GM21717 (cell line): ENCODE results near the gene TPD52L2.
"Not testable (repeated sequence)": the region's sequence is repeated elsewhere in the genome, so short reads cannot be mapped to it uniquely, and the experiment has no call there.

ENCODE experiments used
- ATAC-seq: cut with Tn5 transposase; IDR thresholded peaks from one replicate; pipeline ENCODE4 v1.9.1; 2021; ENCODE audit warnings: mild to moderate bottlenecking, moderate library complexity; ENCODE audit not compliant: unreplicated experiment

Gene TPD52L2

DNA sequence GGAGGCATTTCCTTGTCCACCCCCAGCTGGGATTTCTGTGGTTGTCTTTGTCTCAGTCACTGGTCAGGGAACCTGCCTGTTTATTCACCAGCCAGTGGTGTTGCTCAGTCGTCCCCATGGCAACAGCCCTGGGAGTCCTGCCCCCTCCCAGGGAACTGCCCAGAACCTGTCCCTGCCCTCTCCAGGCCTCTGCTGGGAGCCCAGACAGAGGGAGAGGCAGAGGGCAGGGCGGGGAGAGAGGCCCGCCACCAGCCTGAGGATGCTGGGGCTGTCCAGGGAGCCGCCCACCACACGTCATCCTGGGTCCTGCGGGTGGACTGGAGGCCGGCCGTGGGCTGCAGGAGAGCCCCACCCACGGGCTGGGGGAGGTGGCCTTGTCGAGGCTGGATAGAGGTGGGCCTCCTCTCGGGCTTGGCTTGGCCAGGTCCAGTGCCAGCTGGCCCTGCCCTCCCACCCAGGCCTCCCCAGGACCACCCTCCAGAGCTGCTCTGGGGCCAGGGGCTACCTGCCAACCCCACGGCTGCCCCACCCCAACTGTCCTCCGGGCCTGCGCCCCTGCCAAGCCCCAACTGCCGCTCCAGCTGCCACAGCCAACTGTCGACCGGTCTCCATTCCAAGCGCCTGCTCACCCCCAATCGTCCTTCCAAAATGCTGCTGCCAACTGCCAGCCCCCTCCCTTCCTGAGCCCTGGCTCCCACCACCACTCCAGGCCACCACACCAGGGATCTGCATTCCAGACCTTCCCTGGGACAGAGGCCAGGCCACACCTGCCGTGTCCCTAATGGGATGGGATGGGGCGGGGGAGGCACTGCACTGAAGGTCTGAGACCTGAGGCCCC lies 29.8 kb upstream of the TPD52L2 start:
- ATAC-seq: no peak

DNA sequence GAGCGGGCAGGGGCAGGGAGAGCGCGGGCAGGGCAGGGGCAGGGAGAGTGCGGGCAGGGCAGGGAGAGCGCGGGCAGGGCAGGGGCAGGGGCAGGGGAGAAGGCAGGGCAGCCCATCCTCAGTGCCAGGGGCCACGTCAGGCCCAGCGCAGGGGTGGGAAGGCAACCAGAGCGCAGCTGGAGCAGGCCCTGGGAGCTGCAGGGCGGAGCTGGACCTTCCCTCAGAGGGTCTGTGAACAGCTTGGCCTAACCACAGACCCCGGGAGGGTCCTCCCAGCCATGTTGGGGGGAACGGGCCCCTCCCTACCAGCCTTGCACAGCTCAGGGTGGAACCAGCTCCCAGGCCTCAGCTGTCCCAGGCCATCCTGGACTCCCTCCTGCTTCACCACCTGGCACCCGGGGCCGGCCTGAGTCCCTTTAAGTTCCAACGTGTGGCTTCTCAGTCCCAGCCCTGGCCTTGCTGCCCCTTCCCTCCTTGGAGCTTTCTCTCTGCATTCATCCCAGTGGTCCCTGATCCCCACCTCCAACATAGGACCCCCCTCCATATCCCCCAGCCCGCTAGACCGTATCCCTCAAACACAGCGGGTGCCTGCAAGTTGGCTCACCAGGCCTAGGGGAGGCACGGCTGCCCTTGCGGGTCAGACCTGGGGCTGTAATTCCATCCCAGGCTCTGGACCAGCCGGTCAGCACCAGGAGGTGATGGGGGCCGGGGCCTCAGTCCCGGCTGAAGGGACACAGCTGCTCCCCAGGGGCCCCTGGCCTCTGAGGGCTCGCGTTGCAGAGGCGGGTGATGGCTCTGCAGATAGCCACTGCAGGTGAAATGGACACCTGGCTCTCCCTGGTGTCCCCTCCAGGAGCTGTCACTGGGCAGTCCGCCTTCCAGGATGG lies 28.4 kb upstream of the TPD52L2 start:
- no peak for ATAC-seq

- no peak for ATAC-seq
Measured at GRCh38 chr20:63837479-63837878, 27.6 kb upstream of the TPD52L2 start.

- ATAC-seq: no peak
Measured at GRCh38 chr20:63839620-63840019, 25.4 kb upstream of the TPD52L2 start.

DNA sequence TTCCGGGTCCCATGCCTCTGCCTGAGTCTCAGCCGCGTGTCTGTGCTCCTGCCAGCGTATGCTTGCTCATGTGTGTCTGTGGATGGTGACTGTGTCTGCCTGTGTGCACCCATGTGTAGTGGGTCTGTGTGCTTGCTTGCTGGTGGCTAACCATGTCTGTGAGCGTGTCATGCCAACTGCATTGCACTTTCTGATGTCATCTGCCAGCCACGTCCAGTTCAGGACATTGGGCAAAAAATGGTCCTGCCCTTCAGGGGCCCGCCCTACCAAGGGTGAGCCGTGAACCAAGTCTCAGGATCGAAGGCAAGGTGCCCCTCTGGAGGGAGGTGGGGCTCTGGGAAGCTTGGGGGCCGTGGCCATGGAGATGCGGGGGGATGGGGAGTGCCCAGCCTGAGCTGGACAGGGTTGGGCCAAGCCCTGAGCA lies 24.7 kb upstream of the TPD52L2 start:
- ATAC-seq: no peak

GRCh38 chr20:63842258-63842657 lies 22.8 kb upstream of the TPD52L2 start:
- ATAC-seq: no peak

DNA sequence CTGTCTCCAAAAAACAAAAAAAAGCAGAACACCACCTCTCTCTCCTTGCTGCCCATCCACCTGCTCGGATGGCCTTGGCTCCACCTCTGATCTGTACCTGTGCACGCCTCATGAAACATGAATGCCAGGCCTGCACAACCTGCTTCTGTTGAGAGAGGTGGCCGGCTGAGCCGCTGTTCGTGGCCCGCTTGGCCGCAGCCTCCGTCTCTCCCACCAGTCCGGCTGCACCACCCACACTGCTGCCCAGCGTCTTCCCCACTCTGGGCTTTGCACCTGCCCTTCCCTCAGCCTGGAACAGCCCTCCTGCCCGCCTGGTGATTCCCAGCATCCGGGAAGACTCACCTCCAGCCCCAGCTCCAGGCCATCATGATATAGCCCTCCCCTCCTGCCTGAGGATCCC lies 21.8 kb upstream of the TPD52L2 start:
- no peak for ATAC-seq

DNA sequence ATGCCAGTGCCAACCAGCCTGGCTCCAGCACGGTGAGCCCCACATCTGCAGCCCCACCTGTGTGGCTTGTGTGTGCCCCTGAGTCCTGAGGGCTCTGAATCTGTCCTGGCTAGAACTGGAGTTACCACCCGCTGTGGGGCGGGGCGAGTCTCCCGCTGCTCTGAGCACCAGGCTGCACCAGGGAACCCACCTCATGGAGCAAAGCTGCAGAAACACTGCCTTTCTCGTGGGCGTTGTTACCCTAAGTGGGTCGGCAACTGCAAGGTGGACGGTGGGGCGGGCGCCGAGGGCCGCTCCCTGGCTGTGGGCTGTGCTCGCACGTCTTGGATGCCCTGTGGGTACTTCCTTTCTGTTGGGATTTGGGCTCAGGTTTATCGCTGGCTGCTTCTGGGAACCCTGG lies 21.3 kb upstream of the TPD52L2 start:
- ATAC-seq: no peak

DNA sequence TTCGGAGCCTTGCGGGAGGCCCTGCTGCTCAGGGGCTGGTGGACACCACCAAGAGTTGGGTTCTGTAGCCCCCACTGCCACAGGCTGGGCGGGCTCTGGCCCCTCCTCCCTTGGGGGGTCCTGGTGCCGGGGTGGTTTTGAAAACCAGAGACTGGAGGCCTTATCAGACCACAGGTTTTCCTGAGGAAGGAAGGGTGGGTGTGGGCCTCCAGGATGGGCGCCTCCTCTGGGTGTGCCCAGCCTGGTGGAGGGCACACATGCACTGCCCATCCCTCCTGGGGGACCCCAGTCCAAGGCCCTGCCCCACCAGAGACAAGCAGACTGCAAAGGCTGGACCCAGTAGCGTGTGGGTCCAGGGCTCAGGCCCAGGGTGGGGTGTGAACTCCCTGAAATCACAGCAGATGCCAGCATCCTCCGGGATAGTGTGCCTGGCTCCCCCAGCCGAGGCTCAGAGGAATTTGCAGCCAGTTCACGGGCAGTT lies 20.5 kb upstream of the TPD52L2 start:
- ATAC-seq: no peak

- no peak for ATAC-seq
Measured at GRCh38 chr20:63846128-63846771, 18.8 kb upstream of the TPD52L2 start.

- no peak for ATAC-seq
Measured at GRCh38 chr20:63846888-63847236, 18.2 kb upstream of the TPD52L2 start.

DNA sequence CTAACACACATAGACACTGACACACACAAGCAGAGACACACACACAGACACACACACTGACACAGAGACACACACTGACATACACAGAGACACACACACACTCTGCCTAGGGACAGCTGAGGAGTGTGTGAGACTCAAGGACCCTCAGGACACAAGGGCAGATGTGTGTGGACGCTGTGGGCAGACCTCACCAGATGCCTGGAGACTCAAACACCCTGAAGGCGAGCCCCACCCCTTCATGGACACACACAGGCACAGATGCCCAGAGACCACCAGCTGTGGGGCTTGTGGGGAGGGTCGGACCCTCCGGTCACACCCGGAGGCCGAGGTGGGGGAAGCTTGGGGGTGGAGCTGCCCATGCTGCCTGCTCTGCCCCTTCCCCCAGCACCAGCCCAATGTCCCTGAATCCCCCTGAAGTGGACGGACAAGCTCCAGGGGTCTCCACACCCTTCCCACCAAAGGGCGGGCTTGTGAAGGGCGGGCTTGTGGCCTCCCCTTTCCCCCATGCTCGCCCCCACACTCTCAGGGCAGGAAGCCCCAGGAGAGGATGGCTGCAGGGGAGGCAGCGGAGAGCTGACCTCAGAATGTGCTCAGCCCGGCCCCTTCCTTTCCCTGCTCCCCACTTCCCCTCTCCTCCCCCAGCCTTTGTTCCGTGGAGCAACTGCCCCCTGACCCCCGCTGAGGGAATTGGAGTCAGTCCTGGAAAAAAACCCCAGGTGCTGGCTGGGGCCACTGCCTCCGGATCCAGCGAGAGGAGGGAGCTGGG lies 17.6 kb upstream of the TPD52L2 start:
- no peak for ATAC-seq

DNA sequence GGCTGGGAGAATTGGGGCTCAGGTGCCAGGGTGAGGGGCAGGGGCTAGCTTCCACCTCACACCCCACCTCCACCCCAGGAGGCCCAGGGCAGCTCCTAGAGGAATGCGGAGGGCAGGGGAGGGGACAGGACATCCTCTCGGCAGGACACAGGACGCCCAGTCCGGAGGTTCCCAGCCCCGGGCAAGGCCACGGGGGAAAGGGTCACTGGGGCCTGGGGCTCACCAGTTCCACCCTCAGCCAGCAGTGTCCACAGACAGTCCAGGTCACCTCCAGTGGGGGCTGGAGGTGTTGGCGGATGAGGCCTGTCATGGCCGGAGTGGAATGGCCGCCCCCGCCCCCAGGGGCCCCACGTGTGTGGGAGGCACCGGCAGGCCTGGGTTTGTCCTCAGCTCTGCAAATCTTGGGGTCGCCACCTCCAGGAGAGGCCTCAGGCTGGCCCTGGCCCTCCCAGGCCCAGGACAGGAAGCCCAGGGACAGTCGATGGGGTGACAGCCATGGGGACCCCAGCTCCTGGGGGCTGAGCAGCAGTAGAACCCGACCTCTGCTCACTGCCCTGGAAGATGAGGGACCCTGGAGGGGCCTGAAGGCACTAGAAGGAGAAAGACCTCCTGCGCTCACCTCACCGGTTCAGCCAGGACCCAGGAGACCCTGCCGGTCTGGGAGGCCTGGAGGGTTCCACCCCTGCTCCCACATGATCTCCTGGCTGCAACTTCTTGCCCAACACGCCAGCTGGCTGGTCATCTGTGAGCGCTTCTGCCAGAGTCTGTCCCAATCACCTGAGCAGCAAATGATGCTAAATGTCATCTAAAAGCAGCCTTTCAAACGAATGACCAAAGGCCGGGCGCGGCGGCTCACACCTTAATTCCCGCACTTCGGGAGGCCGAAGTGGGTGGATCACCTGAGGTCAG lies 16.8 kb upstream of the TPD52L2 start:
- ATAC-seq: no peak

GRCh38 chr20:63850689-63851547 lies 14.2 kb upstream of the TPD52L2 start:
- ATAC-seq: peak; percentile 72

DNA sequence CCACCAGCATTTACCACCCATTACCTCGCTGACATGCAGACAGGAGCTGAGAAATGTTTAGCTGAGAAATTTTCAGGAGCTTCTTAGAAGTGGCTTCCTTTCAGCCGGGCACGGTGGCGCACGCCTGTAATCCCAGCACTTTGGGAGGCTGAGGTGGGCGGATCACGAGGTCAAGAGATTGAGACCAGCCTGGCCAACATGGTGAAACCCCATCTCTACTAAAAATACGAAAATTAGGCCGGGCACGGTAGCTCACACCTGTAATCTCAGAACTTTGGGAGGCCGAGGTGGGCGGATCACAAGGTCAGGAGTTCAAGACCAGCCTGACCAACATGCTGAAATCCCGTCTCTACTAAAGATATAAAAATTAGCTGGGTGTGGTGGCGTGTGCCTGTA lies 13.5 kb upstream of the TPD52L2 start:
- not testable (repeated sequence) for ATAC-seq

- ATAC-seq: not testable (repeated sequence)
Measured at GRCh38 chr20:63853733-63854068, 11.4 kb upstream of the TPD52L2 start.

GRCh38 chr20:63854069-63854765 lies 10.9 kb upstream of the TPD52L2 start:
- ATAC-seq: no peak

DNA sequence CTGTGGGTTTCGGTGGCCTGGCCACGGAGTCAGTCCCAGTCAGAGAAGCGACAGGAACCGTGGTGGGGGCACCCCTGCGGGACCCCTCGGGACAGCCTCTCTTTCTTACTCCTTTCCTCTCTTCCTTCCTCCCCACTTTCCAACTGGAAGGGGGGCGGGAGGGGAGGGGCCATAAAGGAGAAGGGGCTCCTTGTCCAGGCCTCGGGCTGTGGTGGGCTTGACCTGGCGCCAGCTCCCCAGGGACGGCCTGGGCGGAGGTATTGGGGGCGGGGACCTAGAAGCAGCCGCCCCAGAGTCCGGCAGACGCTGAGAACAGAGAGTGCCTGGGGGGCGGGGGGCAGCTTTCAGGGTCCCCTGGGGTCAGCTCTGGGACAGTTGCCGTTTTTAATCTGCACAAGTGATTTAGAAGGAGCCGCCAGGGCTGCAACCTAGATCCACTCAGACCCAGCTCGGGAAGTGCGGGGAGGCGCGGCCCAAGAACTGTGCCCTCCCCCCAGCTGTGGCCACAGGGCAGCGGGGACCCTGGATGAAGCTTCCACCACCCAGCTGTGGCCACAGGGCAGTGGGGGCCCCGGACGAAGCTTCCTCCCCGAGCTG lies 10.2 kb upstream of the TPD52L2 start:
- no peak for ATAC-seq
